ENCODE measurements around the gene TMED10.
"Not testable (repeated sequence)": the region's sequence is repeated elsewhere in the genome, so short reads cannot be mapped to it uniquely, and the experiment has no call there.

TMED10 gene

DNA sequence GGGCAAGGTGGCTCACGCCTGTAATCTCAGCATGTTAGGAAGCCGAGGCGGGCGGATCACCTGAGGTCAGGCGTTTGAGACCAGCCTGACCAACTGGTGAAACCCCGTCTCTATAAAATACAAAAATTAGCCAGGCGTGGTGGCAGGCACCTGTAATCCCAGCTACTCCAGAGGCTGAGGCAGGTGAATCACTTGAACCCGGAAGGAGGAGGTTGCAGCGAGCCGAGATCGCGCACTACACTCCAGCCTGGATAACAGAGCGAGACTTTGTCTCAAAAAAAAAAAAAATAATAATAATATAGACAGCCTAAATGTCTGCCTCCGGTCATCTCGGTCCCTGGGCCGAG is 49.0 kb downstream of the TMED10 start:
- not testable (repeated sequence) for DNase-seq (ENCODE audit: low read depth in 2 of 2)

DNA sequence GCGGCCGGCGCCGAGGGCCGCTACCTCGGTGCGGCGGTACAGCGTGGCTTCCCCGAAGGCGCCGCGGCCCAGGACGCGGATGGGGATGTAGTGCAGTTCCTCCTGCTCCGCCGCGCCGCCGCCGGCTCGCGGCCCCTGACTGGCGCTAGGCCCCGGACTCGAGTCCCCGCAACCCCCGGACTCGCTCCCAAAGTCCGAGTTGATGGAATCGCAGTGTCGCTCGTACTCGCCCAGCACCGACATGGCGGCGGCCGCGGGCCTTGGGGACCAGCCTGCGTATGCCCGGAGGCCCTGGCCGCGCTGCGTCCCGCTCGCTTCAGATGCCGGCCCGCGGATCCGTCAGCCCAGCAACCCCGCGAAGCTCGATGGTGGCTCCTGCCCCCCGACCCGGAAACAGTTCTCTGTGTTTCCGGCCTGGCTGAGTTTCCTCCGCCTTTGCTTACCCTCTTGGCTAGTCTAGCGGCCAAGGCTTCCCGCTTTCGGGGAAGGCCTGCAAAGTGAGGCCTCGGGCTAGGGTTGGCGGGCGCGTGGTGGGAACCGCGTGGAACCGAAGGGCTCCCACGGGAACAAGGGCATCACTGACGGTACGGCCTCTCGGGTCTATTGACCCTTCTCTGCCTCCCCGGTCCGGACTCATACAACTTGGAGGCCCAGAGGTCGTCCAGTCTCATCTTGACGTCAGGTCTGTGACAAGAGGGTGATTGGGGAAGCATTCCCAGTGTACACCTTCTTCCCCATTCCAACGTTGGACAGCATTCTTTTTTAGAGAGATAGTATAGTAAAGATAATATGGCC is 49.5 kb downstream of the TMED10 start, which contains the start of gene NEK9:
NEK9 (minus strand) TSS at position 370 of the 795 bp plus-strand sequence; CDS start at position 243, 127 bp downstream.
- peak; percentile 79 to 89 for DNase-seq (ENCODE audit: low read depth in 2 of 2)

DNA sequence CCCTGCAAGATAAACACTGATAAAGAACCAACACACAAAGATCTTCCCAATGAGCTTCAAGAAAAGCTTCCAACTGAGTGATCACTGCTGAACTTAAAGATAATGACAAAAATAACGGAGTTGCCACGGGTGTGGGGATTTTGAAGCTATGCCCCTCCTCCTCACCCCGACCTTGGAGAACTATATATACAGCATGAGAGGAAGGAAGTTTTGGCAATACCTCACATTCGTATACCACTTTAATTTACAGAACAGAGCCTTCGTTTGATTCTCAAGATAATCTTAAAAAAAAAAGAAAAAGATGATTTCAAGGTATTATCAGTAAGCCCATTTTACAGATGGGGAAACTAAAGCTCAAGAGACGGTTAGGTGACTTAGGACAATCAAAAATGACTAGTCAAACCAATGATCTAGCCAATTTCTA is 50.3 kb downstream of the TMED10 start:
- no peak for DNase-seq (ENCODE audit: low read depth in 2 of 2)

DNA sequence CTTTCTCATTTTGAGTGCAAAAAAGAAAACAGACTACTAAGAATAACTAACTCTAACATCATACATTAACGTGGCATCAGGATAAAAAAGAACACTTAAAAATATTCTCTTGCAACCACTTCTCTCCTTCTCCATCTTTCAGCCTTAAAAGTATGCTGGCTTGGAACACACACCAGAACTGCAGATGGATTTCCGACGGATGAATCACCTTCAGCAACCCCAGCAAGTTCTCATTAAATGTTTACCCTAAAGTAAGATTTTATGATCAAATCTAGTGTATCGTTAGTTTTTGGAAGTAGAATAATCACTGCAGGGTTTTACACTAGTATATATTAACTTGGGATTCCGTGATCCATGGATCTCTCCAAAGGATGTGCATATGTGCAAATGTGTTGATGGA is 50.8 kb downstream of the TMED10 start:
- no peak for DNase-seq (ENCODE audit: low read depth in 2 of 2)

DNA sequence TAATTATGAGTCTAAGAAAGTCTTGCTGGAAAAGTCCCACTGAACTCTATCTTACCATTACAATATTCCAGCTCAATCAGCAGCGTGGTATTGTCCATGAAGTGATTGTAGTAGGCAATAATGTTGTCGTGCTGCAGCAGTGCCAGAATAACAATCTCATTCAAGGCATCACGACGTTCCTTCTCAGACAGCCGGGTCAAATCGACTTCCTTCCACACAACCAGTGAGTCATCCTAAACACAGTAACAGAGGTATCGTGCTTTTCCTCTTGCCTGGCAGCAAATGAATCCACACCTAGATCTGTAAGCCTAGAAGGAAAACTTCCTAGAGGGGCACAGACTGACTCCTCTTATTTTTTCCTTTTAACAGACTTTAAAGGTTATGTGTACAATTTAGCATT is 52.4 kb downstream of the TMED10 start:
- no peak for DNase-seq (ENCODE audit: low read depth in 2 of 2)

DNA sequence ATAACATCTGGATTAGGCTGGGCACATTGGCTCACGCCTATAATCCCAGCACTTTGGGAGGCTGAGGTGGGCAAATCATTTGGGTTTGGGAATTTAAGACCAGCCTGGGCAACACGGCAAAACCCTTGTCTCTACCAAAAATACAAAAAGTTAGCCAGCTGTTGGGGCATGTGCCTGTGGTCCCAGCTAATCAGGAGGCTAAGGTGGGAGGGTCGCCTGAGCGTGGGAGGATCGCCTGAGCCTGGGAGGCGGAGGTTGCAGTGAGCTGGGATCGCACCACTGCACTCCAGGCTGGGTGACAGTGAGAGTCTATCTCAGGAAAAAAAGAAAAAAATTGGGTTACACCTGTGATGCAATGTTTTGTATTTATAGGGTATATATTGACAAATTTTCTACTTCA is 54.9 kb downstream of the TMED10 start:
- DNase-seq (ENCODE audit: low read depth in 2 of 2): no peak

DNA sequence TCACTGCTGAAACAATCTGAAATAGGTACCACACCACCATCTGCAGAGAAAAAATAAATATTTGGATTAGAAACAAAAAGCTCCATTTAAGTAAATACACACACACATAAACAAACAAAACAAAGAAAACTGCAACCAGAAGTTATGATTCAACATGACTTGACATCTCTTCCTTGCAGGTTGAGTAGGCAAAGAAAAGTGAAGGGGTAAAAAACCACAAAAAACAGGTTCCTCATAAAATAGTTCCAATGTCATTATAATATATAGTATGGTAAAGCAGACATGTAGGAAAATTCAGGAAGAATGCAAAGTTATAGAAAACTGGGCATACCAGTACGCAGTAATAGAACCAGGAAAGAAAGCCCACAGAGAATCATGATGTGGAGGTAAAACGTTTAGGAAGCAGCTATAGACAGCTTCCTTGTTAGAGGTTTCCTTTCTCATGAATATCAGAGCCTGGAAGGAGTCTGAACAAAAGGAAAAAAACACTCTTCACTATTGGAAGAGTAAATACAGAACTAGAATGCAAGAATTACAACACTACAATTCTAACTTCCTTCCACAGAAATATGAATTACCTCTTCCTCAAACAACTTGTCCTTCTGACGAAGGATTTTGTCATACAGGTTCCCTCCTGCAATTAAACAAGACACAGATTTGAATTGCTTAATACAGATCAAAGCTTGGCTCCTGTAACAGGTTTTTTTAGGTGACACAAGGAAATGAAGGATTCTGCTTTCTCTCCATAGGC is 55.7 kb downstream of the TMED10 start:
- DNase-seq (ENCODE audit: low read depth in 2 of 2): no peak

DNA sequence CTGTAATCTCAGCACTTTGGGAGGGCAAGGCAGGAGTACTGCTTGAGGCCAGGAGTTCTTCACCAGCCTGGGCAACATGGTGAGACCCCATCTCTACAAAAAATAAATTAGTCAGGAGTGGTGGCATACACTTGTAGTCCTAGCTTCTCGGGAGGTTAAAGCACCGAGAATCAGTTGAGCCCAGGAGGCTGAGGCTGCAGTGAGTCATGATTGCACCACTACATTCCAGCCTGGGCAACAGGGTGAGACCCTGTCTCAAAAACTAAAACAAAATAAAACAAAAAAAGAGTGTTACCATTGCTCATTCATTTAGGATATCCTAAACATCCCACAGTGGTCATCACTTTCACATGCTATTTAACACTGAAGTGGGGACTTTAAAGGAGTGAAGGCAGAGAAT is 57.4 kb downstream of the TMED10 start:
- DNase-seq (ENCODE audit: low read depth in 2 of 2): no peak

DNA sequence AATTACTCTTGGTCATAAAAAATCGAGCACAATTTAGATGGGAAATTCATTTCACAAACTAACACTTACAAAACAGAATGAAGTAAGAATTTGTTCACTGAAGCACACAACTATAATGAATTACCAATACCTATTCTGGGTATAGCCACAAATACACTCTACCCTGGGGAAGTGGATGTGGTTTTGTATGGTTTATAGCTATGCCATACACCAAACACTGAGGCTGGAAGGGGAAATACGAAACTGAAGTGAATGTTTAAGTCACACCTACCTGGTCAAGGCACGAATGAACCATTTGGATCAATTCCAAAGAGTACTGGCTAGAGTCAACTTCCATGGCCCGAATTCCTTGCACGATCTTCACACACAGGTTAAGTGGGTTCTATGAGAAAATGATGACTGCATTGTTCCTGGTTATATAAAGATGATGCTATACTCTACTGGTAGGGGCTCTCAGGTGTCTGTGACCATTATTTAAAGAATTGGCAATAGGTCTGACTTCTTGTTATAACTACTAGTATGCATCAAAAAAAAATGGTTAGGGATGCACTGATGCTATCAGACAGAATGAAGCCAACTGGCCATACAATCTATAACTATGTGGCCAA is 62.4 kb downstream of the TMED10 start:
- DNase-seq (ENCODE audit: low read depth in 2 of 2): no peak

DNA sequence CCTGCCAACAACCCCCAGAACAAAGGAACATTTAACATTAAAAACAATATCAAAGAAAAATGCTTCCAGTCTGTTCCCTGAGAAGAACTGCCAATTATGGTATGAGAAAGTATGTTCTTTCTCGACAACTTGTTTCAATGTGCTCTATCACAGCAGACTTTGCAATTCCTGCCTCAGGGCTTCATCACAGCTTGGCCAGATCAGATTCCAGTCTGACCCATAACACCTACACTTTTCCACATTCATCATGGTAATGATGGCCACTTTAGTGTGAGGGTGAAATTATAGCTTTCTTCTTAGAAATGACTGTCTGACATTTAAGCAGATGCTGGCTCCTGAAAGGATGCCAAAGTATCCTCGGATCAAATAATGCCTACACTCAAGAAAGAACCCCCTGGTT is 66.5 kb downstream of the TMED10 start:
- DNase-seq (ENCODE audit: low read depth in 2 of 2): no peak

DNA sequence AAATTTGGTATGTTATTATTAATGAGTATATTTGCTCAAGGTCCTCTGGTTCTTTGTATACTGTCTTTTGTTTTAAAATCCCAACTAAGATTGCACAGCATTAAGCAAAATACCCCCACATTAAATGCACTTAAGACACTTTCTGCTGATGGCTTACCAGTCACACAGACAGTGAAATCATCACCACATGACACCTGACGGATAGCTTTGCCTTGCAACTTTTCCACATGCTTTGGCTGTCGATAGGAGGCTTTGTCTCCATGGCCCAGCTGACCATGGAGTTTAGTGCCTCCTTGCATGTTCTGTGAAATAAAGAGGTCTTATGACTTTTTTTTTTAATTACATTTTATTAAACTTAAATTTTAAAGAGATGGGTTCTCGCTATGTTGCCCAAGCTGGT is 69.2 kb downstream of the TMED10 start:
- no peak for DNase-seq (ENCODE audit: low read depth in 2 of 2)

DNA sequence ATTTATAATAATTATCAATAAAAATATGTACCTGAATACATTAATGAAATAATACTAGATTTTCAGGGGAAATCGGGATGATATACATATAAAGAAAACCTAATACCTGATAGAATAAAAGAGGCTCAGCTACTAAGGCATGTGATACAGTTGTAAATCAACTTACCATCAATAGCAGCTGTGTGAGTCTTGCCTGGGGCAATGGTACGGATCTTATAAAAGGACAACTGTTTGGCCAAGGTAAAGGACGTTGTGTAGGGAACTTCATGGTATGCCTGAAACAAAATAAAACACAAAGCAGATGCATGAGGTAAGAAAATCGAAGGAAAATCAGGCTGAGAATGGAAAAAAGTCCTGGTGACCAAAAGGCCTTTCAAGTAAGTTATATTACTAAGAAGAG is 74.9 kb downstream of the TMED10 start:
- DNase-seq (ENCODE audit: low read depth in 2 of 2): no peak

DNA sequence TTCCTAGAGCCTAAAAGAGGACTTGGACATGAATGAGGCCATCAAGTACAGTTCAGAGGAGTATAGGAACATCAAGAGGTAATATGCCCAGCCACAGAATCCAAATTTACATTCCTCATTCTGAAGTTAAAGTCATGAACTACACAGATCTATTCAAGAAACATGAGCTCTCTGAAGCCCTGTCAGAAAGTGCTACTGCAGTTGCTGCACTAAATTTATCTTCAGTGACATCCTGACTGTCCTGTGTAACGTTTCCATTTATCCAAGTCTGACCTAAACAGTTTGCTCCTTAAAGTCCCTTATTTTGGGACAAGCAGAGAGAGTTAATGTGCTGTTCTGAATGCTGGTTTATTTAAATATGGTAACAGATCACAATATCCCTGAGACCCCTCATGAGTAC is 77.7 kb downstream of the TMED10 start:
- DNase-seq (ENCODE audit: low read depth in 2 of 2): no peak

DNA sequence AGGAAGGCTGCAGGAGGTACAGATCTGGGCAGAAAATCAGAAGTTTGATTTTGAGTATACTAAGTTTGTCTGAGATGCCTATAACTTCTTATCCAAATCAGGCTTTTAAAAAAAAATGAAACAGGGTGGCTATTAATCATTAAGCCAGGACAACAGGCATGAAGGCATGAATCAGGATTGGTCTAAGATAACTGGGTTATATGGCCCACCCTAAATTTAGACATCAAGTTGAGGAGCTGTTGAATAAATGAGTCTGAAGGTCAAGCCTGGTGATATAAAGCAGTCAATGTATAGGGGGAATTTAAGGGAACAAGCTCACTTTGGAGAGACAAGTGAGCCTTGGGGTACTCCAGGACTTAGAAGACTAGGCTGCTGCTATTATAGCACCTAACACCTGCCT is 78.2 kb downstream of the TMED10 start:
- DNase-seq (ENCODE audit: low read depth in 2 of 2): no peak

DNA sequence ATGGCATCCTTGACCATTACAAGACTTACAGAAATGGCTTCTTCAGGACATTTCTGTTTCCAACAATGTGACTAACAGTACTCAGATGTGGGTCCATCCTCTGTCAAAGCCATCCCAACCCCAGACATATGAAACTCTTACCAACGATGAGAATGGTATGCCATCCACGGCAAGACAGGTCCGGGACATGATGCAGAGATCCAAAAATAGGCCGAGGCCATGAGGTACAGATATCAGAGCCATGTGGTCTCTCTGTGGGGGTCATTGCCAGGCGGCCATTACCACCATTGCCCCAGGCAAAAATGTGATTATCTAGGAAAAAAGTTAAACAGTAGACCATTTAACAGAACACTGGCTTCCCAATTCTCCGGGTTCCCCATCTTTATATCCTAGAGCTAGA is 79.5 kb downstream of the TMED10 start:
- no peak for DNase-seq (ENCODE audit: low read depth in 2 of 2)

DNA sequence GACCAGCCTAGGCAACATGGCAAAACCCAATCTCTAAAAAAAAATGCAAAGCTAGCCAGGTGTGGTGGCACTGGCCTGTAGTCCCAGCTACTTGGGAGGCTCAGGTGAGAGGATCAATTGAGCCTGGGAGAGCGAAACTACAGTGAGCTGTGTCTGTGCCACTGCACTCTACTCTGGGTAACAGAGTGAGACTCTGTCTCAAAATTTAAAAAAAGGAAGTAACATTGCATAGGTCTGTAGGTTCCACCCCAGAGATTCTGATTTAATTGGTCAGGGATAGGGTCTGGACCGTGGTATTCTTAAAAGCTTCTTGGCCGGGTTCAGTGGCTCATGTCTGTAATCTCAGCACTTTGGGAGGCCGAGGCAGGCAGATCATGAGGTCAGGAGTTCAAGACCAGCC is 80.7 kb downstream of the TMED10 start:
- DNase-seq (ENCODE audit: low read depth in 2 of 2): no peak

DNA sequence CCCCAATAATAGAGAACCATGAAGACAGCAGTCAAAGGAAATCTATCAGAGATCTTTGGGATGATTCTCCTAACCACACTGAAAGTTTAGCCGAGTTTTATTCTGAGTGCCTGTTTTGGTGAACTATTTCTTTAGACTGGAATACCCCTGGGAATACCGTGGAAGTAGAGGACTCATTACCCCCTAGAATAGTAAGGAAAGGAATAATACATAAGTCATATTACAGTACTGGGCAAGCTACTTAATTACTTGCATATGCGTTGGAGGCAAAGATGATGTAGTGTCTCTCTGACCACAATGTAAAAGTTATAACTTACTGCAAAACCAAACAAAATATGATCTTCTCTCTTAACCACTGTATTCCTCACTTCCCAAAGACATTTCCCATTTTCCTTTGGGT is 81.5 kb downstream of the TMED10 start:
- no peak for DNase-seq (ENCODE audit: low read depth in 2 of 2)

DNA sequence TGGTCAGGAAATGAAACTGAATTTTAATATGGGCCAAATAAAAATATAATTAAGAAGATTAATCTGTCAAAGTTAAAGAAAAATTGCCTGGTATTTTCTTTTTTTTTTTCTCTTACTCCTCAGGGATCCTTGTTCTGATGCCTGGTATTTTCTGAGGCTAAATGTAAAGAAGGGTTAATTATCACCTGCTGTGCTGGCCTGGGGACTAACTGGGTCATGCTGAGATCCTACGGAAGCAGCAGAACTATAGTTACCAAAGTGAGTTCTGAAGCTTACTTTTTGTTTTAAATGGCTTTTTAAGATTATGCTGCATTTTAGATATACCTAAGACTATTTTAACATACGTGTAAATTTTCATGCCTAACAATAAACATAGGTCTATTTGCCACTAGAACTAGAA is 83.7 kb downstream of the TMED10 start:
- no peak for DNase-seq (ENCODE audit: low read depth in 2 of 2)

DNA sequence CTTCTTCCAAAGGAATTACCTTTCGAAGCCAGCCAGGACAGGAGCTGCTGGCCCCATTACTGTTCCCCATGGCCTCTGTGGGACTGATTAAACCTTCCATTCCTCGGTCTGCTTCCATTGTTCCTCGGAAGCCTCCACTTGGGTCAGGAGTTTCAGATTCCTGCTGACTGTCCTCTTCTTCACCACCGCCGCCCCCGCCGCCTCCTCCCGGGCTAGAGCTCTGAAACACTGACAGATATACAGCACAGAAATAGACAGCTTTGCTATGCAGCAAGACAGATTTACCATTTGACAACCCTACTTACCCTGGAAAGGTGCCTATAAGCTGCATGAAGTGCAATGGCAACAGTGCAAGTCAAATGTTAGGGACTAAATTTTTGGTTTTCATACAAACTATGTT is 85.2 kb downstream of the TMED10 start:
- DNase-seq (ENCODE audit: low read depth in 2 of 2): no peak

DNA sequence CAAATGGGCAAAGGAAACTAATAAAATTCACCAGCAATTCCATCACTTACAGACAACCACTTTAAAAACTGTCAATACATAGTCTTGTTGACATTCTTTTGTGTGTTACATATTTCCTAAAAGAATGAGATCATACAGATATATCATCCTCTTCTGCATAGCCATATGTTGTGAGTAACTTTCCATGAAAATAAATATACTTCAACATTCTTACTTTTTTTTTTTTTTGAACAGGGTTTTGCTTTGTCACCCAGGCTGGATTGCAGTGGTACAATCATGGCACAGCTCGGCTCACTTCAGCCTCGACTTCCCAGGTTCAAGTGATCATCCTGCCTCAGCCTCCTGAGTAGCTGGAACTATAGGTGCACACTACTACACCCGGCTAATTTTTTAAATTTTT is 86.1 kb downstream of the TMED10 start:
- no peak for DNase-seq (ENCODE audit: low read depth in 2 of 2)

DNA sequence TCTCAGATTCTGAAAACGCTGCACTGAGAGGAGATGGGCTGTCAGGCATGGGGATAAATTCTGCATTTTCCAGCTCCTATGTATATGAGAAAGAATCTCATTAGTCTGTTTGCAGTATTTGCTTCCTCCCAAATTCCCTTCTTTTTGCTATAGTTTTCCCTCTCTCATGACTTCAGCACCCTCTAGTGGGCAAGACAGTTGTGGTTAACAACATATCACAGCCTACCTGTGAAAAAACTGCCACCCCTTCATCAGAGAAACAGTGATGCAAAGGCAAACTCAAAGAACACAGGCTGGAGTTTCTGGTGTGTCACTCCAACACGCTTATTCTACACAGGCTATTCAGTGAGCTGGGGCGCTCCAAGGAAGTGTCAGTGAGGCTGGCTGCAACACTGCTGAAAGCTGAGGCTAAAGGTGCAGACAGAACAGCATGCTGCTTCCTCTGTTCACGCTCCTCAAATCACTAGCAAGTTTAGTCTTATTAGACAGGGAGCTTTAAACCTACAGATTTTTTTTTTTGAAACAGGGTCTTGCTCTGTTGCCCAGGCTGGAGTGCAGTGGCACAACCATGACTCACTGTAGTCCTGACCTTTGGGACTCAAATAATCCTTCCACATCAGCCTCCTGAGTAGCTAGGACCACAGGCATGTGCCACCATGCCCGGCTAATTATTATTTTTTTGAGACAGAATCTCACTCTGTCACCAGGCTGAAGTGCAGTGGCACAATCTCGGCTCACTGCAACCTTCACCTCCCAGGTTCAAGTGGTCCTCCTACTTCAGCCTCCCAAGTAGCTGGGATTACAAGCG is 87.6 kb downstream of the TMED10 start:
- peak in 1 of 2 experiments; percentile 8 for DNase-seq (ENCODE audit: low read depth in 2 of 2)

DNA sequence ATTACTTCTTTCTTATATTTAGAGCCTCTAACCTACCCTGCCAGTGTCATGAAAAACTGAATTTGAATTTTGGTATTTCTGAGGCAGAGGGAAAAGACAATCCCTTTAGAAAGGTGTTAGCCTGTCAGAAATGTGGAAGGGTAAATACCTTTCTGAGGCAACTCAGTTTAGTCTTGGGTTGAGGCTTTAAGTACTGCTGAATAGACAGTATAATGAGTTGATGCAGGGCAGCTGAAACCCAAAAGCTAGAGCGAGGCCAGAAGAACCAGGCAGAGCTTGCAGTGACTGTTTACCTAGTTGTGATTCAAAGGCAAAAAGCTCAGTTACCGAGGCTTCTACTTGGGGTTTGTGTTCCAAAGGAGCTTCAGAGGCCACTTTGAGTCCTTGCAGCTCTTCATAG is 88.3 kb downstream of the TMED10 start:
- DNase-seq (ENCODE audit: low read depth in 2 of 2): no peak
